Measurements from ENCODE around the gene SULT6B1.
A peak's percentile ranks its signal among the peaks of the same experiment; 100 is the strongest.
"Not testable (repeated sequence)": the region's sequence is repeated elsewhere in the genome, so short reads cannot be mapped to it uniquely, and the experiment has no call there.

SULT6B1 gene, protein sequence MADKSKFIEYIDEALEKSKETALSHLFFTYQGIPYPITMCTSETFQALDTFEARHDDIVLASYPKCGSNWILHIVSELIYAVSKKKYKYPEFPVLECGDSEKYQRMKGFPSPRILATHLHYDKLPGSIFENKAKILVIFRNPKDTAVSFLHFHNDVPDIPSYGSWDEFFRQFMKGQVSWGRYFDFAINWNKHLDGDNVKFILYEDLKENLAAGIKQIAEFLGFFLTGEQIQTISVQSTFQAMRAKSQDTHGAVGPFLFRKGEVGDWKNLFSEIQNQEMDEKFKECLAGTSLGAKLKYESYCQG

DNA sequence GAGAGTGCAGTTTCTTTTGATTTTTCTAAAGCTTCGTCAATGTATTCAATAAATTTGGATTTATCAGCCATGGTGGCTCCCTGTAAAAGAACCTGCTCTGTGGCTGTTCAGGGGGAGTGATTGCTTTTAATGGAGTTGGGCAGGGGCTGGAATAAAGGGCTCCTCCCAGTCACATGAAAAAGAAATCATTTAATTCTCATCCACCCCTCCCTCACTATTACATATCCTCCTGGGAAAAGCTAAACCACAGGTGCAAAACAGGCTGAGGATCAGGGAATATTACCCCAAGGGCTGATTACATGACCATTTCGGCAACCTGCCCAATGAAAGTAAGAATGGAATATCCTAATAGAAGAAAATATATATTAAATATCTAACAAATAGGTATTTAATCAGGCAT lies at the start of gene SULT6B1:
Gene SULT6B1 (minus strand): TSS at position 101 of the 400 bp plus-strand sequence. CDS start 30 bp downstream, at position 71.
- no peak for DNase-seq

DNA sequence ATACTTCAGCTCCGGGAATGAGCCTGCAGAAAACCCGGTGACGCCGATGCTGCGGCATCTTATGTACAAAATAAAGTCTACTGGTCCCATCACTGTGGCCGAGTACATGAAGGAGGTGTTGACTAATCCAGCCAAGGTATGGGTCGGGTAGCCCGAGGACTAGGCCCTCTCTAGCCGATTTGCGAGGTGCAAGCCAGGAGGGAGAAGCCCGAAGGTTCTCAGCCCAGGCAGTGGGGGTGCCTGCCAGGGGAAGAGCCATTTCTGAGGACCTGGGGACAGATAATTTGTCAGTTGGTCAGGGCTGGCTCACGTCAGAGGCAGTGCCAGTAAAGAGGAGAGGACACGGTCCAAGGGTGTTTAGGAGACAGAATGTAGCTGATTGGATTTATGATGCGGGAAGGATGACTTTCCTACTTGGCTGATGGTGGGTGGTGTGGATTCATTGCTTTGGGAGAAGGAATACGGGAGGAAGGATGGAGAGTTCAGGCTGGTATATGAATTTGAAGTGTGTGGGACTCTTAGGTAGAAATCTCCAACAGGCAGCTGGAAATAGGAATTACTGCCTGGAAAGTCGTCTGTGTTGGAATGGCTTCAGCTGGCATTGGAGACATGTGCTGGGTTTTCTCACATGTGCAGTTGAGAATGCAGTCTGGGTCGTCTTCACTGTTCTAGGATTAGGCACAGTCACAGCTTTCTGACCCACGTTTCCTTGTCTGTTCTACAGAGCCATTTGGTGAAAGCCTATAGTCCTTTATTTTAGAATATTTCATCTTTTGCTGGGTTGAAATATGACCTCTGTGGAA lies 43.9 kb upstream of the SULT6B1 start:
- DNase-seq: no peak

DNA sequence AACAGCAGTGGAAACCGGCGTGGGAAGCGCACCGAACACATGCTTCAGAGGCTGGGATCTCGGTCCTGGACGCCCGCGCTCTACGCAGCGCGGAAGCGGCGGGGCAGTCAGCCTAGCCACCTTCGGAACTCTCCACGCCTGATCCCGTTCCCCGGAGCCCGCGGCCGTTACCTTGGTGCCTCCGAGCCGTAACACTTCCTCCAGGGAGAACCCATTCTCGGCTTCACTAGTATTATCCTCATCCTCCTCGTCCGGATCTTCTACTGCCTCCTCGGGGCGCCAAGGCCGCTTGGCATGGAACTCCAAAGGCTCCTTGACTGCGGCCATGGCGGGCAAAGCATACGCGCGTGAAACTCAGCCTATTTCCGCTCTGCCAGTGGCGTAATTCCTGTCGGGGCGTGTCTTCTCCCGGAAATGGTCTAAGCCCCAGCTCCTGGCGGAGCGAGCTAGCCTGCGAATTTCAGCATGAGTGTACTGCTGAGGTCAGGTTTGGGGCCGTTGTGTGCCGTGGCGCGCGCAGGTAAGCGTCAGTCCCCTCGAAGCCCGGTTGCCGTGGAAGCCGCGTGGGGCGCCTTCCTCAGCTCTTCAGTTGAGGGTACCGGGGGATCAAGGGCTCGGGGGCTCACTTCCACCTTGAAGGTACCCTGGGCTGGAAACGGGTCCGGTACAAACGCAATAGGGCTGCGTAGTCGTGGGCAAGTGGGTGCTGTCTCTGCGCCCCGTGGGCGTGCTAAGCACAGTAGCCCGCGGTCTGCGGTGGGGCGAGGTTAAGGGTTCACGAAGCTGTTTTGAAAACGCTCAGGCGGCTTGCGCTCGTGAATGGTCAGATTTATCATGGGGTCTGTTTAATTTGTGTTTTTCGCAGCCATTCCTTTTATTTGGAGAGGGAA lies 43.0 kb upstream of the SULT6B1 start, which contains the start of the genes CEBPZ and NDUFAF7:
Gene CEBPZ (minus strand): TSS at position 356 of the 890 bp plus-strand sequence. CDS start 29 bp downstream, at position 327.
Gene NDUFAF7 (plus strand): TSS at position 418 of the 890 bp plus-strand sequence. CDS start 48 bp downstream, at position 466.
- peak; percentile 51 for DNase-seq

DNA sequence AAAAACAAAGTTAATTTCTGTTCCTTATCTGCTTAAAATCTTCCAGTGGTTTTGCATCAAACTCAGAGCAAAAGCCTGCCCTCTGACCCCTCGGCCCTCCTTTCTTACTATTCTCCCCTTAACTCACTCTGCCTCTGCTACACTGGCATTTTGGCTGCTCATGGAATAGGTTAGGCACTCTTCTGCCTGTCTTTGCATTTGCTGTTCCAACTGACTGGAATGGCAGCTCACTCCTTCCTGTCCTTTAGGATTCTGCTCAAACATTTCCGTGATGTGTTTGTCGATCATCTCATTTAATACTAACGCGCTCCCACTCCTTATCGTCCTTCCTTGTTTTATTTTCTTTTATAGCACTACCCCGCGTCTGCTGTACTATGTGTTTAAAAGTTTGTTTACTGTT lies 42.1 kb upstream of the SULT6B1 start:
- no peak for DNase-seq

DNA sequence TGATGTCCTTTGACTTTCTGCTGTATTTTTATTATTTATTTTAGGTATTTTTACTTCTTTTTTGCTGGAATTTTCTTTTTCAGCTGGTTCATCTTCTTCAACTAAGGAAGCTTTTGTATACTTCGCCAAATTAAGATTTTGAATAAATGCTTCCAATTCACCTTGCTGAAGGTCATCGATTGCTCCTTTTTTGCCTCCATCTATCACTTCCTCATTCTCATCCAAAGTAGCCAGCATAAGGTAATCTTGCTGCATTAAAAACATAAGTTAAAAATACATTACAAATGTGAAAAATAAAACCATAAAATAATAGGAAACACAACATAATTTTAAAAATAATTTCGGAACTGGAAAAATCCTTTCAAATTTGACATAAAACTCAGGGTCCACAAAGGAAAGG lies 40.3 kb upstream of the SULT6B1 start:
- no peak for DNase-seq

DNA sequence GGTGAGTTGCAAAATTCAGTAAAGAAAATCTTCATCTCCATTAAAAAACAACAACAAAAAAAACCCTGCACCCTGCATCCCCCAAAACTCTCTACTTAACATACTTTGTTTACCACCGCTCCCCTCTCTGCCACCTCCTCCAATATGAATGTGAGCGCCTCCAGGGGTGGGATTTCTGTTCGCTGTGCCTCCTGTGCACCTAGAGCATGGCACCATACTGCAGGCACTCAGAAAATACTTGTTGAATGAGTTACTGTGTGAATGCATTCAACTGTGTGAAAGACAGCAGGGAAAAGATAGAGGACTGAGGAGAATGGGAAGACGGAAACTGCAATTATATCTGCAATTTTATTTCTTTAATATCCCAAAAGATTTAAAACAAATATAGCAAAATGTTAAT lies 38.4 kb upstream of the SULT6B1 start:
- DNase-seq: no peak

DNA sequence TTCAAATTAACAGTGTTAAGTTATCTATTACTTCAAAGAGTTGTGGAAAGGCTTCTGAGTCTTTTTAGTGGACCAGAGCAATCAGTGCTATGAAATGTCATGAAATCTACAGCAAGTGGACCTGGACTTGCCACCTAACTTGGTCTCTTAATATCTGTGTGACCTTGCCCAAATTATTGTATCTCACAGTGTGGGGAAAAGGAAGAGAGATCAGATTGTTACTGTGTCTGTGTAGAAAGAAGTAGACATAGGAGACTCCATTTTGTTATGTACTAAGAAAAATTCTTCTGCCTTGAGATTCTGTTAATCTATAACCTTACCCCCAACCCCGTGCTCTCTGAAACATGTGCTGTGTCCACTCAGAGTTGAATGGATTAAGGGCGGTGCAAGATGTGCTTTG lies 36.7 kb upstream of the SULT6B1 start:
- not testable (repeated sequence) for DNase-seq

DNA sequence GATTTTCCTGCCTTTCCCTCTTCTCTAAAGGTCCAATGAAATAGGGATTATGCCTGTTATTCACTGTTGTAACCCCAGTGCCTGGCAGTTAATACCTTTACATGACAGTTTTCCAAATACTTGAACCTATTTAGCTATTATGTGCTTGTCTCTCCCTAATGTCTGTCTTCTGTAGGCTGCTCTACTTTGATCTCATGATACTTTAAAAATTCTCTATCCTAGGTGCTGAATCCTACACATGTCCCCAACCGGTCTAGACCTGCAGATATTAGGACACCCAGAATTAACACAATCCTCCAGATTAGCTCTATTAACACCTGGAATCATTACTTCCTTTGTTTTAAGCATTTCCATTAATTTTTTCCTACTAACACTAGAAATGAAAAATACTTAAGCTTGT lies 35.6 kb upstream of the SULT6B1 start:
- DNase-seq: no peak

DNA sequence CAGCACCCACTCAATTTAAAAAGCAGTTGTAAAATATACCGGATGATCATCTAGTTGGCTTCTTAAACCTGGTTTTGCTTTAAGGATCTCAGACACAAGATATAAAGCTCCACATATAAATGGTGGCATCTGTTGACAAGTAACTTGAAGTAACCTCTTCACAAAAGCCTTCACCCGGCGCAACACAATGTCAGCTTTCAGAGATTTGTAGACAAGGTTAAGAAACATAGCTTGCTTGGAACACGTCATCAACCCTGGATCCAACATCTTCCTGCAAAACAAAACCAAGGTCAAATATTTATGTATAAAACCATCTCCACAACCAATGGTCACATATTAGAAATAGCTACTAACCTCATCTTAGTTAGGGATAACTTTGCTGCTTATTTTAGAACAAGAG lies 34.7 kb upstream of the SULT6B1 start:
- DNase-seq: no peak

DNA sequence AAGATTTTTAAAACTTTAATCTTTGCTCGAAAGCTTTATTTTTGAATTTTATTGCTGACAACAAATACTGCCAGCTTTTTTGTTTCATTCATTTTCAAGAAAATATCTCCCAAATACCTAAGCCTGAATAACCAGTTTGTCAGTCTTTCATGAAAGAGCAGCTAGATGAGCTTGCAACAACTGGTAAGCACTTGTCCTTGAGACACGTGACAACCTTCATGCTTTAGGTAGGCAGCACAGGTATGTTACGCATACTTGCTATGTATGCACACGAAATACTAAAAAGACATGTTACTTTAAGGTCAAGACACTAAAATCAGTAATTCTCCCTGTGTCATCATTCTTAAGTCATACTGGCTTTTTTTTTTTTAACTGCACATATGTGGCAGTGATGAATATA lies 30.6 kb upstream of the SULT6B1 start:
- DNase-seq: no peak

DNA sequence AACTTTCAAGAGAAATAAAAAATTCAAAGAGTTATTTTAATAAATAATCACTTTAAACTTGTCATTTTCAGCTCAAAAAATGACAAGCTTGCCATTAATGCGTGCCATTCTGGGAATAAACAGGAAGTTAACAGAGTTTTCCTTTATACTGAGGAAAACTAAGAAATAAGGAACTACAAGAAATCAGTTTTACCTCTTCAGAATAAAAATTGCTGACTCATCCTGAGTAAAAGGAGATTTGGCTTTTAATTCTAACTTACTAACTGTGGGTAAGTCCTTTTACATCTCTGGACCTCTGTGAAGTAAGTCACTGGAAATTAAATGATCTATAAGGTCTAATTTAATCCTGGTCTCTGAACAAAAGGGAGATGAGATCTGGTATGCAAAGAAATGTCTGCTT lies 26.8 kb upstream of the SULT6B1 start:
- DNase-seq: no peak

DNA sequence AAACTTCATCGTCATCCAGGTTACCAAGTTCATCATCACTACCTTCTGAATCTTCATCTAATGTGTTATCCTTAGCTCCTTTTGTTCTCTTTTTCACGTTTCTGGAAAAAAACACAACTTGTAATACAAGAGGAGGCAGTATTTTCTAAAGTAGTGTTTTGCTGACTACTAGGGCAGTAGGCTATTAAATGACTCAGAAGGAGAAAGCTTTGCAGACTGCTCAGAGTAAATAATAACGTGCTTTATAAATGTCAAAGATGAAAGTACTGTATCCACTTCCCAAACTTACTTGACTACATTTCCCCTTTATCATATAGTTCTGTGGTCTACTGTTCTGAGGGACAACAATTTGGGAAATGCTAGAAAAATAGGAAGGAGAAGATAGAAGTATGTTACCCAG lies 23.5 kb upstream of the SULT6B1 start:
- DNase-seq: no peak

DNA sequence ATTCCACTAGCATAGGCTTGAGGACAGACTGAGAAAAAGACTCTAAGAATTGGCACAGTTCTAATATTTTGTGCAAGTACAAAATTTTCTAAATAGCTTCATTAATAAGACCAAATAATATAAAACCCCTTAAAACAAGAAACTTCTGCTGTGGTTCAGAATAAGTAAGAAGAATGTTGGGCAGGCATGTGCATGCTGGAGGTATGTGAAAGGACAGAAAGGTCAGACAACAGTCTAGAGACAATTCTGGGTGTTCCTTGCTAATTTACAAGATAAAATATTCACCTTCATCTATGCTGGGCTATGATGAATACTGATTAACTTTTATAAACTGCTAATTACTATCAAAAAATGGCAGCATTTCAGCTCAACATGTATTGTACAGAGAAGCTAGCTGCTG lies 22.7 kb upstream of the SULT6B1 start:
- no peak for DNase-seq

DNA sequence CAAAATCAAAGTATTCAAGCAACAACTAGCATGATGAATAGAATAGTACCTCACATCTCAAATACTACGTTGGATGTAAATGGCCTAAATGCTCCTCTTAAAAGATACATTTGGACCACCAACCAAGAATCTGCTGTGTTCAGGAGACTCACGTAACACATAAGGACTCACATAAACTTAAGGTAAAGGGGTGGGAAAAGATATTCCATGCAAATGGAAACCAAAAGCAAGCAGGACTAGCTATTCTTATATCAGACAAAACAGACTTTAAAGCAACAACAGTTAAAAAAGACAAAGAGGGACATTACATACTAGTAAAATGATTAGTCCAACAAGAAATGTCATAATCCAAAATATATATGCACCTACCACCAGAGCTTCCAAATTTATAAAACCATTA lies 18.3 kb upstream of the SULT6B1 start:
- not testable (repeated sequence) for DNase-seq

DNA sequence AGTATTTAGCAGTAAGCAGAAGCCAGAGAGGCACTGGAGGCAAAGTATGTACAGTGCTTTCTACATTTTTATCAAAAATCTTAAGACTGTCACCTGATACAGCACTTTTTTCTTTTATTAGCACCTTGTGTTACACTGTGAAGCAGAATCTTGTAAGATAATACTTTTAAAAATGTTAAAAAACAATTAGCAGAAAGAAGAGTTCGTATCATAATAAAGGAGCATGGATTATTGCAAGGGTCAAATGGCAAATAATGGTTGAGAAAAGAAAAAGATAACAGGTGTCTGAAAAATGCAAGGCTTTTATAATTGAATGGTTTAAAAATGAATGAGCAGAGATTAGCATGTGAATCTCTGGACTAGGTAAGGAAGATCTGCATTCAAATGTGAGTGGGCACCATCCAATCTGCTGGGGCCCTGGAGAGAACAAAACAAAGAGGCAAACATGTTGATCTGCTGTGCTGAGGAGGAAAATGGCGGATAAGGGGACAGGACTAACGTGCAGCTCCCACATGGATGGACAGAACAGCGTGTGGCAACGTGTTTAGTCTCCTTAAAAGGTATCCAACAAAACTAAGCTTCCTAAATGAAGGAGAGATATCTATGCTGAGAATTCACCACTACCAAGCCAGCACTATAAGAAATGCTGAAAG lies 17.3 kb upstream of the SULT6B1 start:
- DNase-seq: no peak

DNA sequence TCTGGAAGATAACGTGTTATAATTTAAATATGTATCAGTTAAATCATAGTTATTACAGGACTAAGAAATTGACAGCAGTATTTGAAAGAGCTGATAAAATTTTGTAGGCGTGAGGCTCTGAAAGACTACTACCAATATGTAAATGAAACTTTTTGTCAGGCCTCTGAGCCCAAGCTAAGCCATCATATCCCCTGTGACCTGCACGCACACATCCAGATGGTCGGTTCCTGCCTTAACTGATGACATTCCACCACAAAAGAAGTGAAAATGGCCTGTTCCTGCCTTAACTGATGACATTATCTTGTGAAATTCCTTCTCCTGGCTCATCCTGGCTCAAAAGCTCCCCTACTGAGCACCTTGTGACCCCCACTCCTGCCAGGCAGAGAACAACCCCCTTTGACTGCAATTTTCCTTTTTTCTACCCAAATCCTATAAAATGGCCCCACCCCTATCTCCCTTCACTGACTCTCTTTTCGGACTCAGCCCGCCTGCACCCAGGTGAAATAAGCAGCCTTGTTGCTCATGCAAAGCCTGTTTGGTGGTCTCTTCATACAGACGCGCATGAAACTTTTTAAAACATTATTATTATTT lies 16.7 kb upstream of the SULT6B1 start:
- not testable (repeated sequence) for DNase-seq

DNA sequence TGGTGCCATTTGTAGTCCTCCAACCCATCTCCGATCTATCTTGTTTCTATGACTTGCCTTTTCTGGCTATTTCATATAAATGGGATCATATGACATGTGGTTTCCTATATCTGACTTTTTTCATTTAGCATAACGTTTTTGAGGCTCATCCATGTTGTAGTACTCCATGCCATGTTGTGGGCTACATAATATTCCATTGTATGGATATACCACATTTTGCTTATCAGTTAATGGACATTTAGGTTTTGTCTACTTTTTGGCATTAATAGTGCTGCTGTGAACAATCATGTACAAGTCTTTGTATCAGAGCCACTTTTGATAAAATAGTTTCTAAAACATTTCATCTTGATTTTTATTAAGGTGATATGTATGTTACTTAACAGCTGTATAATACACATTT lies 15.2 kb upstream of the SULT6B1 start:
- no peak for DNase-seq

DNA sequence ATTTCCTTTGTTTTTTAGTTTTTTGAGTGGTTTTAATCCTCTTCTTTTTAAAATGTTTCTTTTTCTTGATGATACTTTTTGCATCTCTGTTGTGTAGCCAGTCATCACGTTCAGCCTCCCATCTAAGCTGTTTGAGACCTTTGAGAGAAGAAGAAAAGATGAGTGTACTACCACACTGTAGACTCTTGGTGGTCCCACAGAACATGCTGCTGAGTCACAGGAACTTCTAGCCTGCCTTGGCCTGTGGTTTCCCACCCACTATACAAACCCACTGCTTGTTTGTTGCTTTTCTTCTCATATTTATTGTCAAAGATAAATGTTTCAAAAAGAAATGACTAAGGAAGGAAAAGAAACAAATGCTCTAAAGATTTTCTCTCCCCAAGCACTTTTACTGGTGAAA lies 13.3 kb upstream of the SULT6B1 start:
- DNase-seq: no peak

DNA sequence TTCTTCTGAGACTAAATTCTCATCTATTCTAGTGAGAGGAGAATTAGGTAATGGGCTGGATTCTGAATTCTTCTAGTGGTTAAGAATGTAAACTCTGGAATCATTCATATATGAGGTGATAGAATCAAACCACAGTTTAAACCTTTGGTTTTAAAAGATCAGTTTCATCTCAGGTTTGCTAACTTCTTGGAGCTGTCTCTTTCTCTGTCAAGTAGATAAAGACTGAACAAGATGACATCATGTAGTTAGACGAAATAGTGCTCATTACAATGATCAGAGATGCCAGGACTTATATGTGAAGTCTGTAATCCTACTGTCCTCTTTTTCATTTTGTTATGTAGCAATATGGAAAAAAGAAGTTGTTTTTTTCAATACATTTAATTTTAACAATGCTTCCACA lies 12.7 kb upstream of the SULT6B1 start:
- no peak for DNase-seq

DNA sequence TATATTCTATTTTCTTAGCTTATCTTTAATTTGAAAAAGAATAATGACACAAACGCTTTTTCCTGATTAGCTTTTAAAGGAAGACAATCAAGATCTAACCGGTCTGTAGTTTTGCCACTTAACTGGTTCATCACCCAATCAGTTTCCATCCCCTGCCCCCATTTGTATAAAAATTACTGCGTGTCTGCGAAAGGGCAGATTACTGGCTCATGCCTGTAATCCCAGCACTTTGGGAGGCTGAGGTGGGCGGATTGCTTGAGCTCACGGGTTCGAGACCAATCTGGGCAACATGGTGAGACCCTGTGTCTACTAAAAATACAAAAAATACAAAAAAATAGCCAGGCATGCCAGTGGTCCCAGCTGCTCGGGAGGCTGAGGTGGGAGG lies 10.2 kb upstream of the SULT6B1 start:
- DNase-seq: no peak

DNA sequence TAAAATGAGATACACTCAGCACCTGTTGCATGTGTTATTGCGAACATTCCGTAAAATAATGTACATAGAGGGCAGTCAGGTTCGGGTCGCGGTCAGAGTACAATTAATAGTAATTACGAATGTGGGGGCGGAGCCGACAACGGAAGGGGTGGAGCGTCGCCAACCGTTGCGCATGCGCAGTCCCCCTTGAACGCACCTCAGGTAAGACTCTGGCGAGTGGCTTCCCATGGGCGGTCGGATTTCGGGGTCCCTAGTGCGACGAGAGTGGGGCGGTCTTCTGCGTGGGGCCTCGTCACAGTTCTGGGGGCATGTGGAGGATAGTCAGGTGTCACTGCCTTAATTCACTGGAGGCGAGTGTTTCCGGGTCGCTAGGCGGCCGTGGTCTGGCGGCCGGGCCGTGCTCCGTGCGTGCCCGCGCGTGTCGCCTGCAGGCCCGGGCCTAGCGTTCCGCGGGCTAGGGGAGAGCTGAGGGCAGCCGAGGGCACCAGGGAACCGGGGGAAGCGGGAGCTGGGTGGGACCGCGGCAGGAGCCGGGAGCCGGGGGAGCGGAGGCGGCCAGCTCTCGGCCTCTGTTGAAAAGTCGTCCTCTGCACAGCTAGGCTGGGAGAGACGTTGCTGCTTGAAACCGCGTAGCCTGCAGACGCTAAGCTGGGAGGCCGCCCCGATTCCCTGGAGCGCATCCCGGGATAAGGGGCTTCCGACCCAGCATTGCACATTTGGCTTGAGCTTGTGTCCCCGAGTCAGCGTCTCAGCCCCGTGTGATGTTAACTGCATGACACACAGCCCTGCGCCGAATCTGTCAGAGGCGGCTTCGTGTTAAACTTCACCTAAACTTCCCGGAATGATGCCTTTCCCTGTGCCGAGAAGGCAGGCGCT lies 8.1 kb upstream of the SULT6B1 start, which contains the start of gene CEBPZOS:
Gene CEBPZOS (plus strand): TSS at position 177 of the 876 bp plus-strand sequence. CDS start 3,209 bp downstream, outside the sequence.
- peak; percentile 20 for DNase-seq
